ENCODE measurements around the gene EPAS1.

EPAS1 gene

DNA sequence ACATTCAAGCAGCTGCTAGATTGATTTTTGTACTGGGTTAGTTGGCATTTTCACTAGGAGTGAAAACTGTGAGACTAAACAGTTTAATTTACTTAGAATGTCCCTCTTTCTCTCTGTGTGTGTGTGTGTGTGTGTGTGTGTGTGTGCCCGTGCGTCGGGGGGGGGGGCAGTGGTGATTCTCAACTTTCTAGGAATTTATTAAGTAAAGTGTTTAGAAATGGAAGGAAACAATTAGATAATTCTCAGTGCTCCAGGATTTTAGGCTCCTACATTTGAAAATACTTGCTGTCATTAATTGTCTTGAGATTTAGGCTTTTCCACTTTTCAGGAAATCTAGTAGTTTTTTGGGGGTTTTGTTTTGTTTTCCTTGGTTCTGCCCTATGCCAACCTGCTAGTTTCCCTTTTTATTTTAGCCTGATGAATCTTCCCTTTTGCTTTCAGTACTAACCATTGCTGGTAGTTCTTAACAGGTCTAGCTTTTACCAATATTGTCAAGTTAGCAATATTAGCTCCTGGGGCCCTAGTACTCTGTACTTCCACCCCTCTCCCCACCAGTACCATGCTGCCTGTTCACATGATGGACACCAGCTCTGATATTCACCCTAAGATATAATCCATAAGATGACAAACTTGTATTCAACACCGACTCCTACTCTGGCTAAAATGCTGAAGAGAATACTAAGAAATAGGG is 4.9 kb downstream of the EPAS1 start:
- no peak for DNase-seq (ENCODE audit: low read depth)

DNA sequence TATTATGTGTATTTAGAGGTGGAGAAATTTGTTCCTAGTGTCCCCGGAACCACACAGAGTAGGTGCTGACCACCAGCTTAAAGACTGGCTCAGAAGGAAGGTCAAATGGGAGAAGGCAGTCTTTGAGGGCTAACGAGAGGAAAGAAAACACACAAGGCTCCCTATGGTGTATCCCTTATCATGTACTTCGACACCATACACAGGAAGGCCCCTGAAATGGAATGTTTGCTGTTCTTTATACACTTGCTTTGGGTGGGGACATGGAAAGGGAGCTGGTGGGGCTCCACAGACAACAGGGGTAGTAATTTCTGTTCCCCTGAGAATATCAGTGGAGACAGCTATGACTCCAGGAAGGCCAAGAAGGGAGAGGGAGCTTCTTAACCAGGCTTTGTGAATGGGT is 6.0 kb downstream of the EPAS1 start:
- no peak for DNase-seq (ENCODE audit: low read depth)

DNA sequence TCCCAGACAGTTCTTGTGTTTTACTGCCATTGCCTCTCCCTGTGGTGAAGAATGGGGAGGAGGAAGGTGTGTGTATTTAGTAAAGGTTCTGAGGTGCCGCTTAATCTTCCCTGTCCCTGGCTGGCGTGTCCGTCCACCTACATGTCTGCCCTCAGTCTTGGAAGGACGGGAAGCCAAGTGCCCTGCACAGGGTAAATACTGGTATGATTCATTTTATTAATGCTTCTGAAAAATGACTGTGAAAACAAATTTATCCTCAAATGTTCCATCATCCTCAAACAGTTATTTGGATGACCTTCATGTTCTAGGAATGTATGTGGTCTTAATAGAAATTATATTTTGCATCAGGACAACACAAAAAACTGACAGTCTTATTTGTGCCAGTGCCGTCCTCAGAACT is 6.6 kb downstream of the EPAS1 start:
- DNase-seq (ENCODE audit: low read depth), result no peak

DNA sequence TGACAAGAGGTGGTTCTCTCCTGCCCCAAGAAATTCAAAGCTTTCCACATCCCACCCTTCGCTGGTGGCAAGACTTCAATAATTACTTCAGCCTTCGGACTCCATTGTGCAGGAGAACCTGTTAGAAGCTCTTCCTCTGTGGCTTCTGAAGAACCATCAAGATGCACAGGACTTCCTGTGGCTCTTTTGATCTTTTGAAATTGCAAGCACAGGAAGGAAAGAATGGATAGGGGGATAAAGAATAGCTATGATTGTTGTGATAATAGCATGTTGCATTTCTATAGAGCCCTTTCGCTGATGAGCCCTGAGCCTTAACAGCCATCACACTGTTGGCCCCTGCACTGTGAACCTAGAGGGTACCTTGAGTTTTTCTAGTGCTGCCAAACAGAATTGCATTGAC is 7.4 kb downstream of the EPAS1 start:
- DNase-seq (ENCODE audit: low read depth), result no peak

DNA sequence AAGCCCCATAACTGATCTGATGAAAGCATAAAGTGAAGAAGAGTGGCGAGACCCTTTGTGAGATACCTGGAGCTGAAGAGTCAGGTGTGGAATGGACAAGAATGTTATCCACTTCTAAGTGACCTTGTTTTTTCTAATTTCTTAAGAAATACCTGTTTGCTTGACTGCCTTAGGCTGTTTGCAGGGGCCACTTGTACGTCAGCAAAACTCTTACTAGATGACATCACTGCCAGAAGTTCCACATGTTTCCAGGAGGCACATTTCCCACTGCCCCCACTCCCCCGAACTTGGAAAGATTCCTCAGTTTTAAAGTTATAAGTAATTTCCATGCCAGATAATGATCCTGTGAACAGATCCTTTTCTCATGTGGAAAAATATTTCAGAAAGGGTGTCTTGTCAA is 8.0 kb downstream of the EPAS1 start:
- no peak for DNase-seq (ENCODE audit: low read depth)

DNA sequence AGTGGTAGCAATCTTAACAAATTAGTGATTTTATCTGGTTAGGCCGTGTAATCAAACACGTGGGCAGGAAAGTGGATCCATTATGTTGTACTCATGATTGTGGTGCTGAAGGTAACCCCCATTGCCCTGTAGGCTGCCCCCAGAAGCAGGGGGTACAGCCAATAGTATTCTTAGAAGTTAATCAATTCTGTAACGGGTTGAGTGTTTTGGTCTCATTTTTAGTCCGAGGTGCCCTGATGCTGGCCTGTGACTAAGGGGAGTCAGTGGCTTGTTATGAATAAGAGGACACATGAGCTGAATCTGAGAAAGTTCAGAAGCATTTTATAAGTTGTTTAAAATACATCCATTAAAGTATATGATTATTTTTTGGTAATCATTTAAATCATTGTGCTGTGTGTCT is 8.6 kb downstream of the EPAS1 start:
- DNase-seq (ENCODE audit: low read depth), result no peak

DNA sequence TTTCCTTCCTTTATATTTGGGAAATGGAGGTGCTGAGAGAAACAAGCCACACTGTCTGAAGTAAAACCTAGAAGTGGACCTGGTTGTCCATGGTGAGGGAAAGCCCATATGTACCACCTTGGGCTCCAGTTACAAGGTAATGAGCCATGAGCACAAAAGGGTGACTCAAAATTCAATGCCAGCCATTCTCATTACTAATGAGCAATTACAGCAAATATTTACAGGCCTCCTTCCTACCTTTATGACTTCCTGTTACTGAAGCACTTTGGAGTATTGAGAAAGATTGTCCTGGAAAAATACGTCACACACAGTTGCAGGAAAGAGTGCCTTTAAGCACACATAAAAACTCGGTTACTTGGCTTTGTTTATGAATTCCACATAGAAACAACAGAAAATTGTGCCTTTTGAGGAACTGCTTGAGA is 9.1 kb downstream of the EPAS1 start:
- DNase-seq (ENCODE audit: low read depth), result no peak

DNA sequence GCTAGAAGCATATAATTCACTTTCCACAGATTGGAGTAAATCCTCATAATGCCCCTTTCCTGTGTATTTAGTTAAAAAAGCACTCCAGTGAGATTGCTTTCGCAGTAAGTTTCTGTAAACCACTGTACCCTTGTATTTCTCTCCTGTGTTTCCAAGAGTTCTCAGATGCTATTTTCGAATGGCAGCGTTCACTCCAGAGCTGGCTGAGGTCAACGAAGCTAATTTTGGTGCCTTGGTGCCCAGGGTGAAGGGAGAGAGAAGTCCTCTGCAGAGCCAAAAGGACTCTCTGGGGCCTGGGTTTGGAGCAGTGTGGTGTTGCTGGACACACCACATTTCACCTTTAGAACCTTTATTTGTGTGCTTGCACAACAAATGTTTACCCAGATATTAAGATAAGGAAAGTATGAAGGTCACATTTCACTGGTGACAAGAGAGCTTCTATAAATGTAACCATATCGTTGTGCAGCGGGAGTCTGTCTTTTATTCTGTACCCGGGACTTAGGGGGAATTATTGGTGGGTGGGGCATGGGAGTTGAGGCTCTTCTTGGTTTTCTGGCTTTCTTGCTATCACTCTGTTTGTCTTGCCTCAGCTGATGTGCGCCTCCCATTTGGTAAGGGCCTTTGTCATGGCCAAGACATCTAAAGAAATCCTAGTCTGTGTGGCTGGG is 9.9 kb downstream of the EPAS1 start:
- no peak for DNase-seq (ENCODE audit: low read depth)

DNA sequence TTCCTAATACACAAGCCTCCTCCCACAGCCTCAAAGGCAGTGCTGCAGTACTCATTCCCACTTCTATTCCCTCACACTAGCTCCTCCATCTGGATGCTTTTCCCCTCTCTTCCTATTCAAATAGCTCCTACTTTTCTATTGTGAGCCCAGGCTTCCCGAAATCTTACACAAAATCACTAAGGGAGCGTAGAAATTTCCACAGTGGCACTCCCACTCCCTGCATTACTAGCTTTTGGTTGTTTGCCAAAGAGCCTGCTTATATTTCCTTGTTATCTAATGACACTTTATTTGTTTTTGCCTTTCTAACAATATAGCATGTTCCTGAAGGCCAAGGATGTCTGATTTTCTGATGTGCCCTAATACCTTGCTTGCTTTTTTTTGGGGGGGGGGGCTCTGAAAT is 10.9 kb downstream of the EPAS1 start:
- DNase-seq (ENCODE audit: low read depth), result no peak

DNA sequence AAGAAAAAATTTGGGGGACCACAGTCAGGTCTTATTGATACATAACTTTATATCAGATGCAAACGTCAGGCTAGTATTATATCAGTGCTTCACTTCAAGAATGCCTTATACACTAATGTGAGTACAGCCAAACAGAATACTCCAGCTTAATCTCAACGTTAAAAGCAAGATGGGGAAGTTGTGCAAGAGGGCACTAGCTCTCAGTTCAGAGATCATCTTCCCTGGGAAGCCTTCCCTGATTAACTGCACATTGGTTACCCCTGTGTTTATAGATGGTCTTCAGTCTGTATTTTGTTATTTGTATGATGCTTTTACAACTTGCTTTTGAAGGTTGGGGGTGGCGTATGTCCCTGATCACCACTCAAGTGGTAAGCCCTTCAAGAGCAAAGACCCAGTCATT is 11.4 kb downstream of the EPAS1 start:
- DNase-seq (ENCODE audit: low read depth), result no peak

DNA sequence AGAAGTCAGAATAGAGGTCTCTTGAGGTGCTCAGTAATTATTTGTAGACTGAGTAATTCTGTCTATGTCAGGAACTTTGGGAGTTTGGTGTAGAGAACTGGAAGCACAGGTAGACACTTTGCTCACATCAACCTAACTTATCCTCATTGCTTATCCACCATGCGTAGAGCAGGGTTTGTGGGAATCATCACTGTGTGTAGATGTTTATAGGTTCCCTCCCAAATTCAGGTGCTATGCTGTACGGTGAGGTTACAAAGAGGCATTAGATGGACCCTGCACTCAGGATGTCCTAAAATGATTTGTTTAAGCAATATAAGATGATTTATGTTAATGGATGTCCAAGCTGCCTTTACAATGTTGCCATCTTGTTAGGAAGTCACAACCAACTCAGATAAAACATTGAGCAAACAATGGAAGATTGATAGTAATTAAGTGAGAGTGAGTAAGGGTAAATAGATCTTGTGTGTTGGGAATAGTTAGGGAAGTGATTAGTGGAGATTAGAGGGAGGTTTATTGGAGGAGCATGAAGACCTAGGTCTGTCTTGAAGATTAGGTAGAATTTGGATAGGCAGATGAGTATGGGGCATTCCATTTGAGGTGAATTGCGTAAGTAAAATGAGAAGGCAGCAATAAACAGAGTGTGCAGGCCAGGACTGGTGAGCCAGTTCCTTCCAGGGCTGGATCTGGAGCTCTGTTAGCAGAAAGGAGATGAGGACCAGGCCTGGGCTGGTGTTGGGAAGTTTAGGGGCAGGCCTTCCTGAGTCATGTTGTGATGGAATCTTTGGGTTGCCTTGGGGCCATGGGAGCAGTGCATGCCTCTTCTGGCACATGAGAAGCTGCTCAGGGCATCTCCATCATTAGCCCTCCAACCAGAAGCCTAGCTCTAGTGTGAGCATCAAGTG is 12.1 kb downstream of the EPAS1 start:
- no peak for DNase-seq (ENCODE audit: low read depth)

DNA sequence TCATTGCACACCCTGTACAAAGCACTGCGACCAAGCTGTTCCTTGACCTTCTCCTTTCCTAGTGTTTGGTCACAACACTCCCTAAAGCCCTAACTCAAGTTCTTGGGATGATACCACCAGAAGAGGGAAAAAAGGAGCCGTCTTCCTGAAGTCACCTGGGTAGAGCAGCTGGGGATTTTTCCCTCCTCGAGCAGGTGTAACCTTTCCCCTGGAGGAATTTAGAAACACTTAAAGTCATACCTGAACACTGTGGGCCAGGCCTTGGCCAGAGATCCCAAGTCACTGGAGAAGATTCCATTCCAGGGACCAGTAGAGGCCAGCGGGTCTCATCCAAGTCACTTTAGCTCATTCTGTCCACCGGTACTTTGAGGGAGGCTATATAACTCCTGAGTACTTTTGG is 13.2 kb downstream of the EPAS1 start:
- DNase-seq (ENCODE audit: low read depth), result no peak

DNA sequence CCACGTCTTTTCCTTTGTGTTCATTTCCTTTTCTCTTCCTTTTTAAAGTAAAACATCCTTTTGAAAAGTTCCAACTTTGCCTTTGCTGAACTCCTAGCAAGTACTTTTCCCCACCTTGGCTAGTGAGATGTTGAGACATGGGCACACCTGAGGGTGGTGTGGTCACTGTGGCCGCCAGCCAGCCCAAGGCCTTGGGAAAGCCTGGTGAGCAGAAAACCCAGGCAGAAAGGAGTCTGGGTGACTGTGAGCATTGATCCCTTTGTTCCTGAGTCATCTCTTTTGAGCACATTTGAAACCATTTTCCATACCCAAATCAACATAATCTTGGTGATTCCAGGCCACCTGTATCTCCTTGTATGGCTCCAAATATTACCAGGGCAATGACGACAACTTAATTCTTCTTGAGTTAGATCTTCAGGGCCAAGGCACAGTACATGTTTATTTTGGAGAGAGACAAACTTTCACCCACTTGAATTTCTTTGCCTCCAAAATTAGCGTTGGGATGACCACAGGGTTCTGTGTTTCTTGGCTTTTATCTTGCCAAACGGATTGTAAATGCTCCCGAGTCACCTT is 14.5 kb downstream of the EPAS1 start:
- no peak for DNase-seq (ENCODE audit: low read depth)

DNA sequence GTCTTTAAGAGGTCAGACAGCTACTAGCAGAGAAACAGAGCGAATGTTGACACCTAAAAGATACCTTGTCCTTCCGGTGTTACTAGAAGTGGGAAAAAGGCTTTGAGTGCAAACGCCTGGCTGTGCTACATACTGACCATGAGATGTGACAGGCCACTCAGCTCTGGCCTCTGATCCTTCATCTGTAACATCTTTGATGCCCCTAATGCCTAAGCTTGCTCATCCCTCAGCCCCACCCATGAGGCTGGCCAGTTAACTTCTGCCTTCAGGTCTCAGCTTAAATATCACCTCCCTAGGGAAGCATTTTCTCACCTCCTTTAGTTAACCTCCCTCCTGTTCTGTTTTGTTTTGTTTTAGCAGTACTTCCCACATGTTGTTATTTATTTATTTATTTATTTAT is 15.9 kb downstream of the EPAS1 start:
- DNase-seq (ENCODE audit: low read depth), result no peak

DNA sequence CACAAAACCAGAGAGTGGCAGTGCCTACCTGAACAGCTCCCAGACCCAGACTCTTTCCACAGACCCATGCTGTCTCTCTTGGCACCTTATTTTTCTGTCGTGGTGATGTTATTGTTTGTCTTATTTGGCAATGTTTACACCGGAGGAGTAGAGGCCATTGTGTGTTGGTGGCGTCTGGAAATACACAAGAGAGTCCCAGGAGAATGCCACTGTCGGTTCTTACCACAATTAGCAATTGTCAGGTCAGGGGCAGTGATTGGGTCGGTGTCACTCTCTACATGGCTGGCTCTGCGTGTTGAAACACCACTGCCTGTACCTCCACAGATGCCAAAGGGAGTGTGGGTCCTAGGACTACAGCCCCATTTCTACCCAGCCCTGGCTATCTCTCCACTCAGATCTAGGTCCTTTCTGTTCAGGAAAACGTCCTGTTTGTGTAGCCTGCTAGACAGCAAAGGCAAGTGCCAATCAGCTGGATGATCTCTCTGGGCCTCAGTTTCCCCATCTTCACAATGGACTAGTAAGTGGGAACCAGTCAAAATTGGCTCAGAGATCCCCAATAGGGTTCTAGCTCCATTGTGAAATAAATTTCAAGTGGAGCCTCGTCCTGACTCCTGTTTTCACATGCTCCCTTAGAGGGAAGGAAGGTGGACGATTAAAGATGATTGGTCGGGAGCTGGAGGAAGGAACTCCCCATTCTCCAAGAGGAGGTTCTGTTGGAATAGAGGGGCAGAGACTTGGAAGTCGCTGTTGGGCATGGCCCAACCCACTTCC is 17.0 kb downstream of the EPAS1 start:
- DNase-seq (ENCODE audit: low read depth), result no peak

DNA sequence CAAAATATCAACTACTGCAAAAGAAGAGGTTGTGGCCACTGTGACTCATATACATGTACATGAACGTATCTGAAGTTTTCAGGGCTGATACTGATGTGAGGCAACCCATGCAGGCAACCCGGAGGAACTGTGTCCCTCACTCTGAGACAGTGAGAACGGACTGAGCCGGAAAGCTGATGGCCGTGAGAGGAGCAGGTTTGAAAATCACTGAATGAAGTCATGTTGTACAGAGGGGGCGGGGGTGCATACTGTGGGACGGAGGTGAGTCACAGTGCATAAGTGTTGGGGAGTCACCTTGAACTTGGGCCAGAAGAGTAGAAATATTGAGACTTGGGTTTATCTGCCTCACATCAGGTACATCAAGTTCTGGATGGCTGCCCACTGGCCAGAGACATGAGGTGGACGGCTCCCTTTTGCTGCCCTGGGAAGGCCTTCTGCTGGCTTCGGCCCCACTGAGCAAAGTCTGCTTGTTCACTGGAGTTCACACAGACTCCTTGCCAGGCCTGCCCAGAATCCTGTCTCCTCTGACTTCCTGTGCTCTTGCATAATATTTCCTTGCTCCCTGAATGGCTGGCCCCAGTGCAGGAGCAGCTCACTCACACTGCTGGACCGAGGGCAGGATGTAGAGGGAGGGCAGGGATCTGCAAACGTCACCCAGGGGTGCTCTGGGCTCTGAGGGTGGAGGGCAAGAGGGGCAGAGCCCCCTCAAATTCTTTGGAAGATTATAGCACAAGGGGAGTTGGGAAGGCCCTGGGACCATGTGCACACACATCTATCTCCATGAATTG is 18.1 kb downstream of the EPAS1 start:
- DNase-seq (ENCODE audit: low read depth), result no peak

DNA sequence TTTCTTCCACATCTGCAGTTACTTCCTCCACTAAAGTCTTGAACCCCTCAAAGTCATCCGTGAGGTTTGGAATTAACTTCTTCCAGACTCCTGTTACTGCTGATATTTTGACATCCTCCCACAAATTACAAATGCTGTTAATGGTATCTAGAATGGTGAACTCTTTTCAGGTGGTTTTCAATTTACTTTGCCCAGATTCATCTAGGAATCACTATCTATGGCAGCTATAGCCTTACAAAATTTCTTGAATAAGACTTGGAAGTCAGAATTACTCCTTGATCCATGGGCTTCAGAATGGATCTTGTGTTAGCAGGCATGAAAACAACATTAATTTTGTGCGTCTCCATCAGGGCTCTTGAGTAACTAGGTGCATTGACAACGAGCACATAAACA is 19.9 kb downstream of the EPAS1 start:
- DNase-seq (ENCODE audit: low read depth), result no peak

DNA sequence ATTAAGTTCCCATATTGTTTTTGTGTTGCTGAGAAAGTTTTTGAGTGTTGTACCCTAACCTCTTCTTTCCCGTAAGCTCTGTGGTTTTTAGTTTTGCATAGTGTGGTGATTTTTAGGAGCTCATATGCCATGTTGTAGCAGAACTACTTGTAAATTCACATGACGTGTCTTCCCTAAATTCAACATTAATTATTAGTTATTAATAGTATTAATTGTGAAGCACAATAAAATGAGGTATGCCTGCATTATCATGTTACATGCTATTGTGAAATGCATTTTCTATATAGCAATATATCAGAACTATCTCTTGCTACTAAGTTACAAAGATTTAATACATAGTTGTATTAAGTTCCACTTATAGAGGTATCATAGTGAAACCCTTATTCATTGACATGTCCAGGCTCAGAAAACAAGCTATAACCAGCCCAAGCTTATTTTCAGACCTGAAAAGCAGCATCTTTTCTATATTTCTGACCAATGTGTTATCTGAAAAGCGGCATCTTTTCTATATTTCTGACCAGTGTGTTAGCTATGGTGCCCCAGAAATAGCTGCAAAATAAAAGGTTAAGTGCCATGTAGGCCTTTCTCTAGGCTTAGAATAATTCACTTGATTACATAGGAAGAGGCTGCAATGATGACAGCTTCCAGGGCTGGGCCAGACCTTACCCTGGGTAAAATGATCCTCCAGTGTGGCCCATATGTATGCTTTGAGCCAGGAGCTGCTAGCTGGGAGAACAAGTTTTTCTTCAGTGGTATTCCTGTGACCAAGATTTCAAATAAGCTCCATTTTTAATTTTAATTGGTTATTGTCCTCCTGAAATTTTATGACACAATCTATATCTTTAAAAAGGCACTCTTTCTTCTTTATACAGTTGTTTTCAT is 21.6 kb downstream of the EPAS1 start:
- no peak for DNase-seq (ENCODE audit: low read depth)

DNA sequence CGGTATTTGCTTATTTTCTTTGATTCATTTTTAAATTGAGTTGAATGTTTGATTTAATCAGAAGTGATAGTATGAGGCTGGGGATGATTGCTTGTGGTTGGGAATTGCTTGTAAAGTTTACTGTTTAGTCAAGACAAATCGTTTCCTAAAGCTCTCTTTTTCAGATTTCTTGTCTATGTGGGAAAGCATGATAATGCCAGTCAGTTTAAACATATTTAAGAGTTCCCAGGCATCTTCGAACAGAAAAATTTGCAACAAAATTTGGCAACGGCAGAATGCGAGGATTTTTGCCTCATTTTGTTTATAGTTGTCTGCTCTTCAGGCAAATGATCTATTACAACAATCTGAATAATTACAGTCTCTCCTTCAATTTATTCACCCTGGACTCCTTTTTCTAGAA is 22.5 kb downstream of the EPAS1 start:
- no peak for DNase-seq (ENCODE audit: low read depth)

DNA sequence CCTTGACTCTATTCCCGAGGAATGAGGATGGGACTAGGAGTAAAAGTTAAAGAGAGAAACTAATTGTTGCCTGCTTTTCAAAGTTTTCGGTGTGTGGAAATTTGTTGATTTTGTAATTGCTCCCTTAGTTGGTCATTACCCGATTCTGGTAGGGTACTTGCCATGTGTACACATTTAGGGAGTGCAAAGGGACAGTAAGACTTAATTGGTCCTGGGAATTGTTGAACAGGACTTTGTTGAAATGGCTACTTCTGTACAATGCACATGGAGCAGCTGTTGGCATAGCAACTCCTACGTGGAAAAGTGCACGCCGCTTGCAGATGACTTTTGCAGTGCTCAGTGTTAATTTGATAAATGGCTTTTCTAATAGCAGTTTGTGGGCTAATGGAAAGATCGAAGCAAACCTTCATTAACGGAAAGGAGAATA is 22.9 kb downstream of the EPAS1 start:
- DNase-seq (ENCODE audit: low read depth), result no peak
